DND-41 (cell line): ENCODE measurements around the gene TWF1.

ENCODE experiments used
- CTCF ChIP-seq: IDR thresholded peaks from 2 replicates; pipeline ENCODE4 v1.5.1; 2012; ENCODE audit warnings: borderline replicate concordance, low read length, moderate library complexity, mild to moderate bottlenecking; ENCODE audit not compliant: poor library complexity, severe bottlenecking; ENCODE audit errors: extremely low read depth
- EZH2 ChIP-seq: IDR thresholded peaks from 3 replicates; pipeline ENCODE4 v1.6.1; 2012; ENCODE audit warnings: borderline replicate concordance, low read depth, mild to moderate bottlenecking, moderate library complexity, low read length, inconsistent platforms; ENCODE audit not compliant: severe bottlenecking

- TF ChIP-seq CTCF = no peak
- no peak for TF ChIP-seq EZH2
Measured at GRCh38 chr12:43797561-43798217, 8.4 kb downstream of the TWF1 start.
